Lower lobe of right lung (tissue), 2 donors: ENCODE data around the gene CENPA. TPM values are rescaled to one million over a fixed set of nuclear protein-coding genes. Genes with fewer than 3 reads are reported as not detected.

ENCODE experiments used
- ATAC-seq, 2 donors: fragments of 200-7000 bp; cut with Tn5 transposase; one replicate each; pipeline ENCODE4 v1.9.1; 2020 to 2022; ENCODE audit warnings: mild to moderate bottlenecking in 2 of 2, moderate library complexity in 2 of 2
- DNase-seq: peaks from one replicate; pipeline ENCODE4 v3.0.0-alpha.2; 2020
- H3K27ac ChIP-seq: fragments of 200-600 bp; one replicate; pipeline ENCODE4 v1.8.0; 2022
- H3K27me3 ChIP-seq: fragments of 200-600 bp; one replicate; pipeline ENCODE4 v1.8.0; 2022; ENCODE audit warnings: low read depth
- H3K36me3 ChIP-seq: fragments of 200-600 bp; one replicate; pipeline ENCODE4 v1.8.0; 2022; ENCODE audit warnings: mild to moderate bottlenecking
- H3K4me1 ChIP-seq: fragments of 200-600 bp; one replicate; pipeline ENCODE4 v1.8.0; 2022
- H3K4me3 ChIP-seq: fragments of 200-600 bp; one replicate; pipeline ENCODE4 v1.8.0; 2022; ENCODE audit warnings: mild to moderate bottlenecking
- H3K9me3 ChIP-seq: fragments of 200-600 bp; one replicate; pipeline ENCODE4 v1.8.0; 2022
- intact Hi-C: fragments of 100-400 bp; cut with DNase I; formaldehyde crosslinking; loops from one replicate; pipeline ENCODE4 v1.11.0; 2022
- total RNA-seq: library from RNA; stranded (reverse); fragmentation: NEBNext Ultra II Directional; extraction: Animal tissue kit (Norgen Biotek cat#: 25700); gene quantifications from one replicate; pipeline ENCODE4 v1.2.1, GENCODE V29; 2021
- TF ChIP-seq, protein P1 (sequence below): fragments of 200-600 bp; IDR thresholded peaks from one replicate; pipeline ENCODE4 v1.8.0; 2022; ENCODE audit warnings: antibody characterized with exemption, mild to moderate bottlenecking
- donor health status: DM: no; HTN: yes; CAD: no; lungs with severe emphysema.

CENPA gene
- total RNA-seq, 1 donor from 2014 or later: 1.7 TPM

DNA sequence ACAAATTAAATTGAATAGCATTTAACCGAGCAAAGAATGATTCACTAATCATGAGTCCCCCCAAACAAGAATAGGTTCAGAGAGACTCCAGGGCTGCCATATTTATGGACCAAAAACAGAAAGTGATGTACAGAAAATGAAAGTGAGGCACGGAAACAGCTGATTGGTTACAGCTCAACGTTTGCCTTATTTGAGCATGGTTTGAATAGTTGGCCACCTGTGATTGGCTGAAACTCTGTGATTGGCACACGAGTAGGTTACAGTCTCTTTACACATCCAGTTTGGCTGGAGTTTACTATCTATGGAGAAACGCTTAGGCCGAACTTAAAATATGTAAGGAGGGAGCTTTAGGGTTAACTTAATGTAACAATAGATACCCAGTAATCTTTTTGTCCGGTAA lies 35.1 kb downstream of the CENPA start:
- peaks cover 5% of the 10 kb centered on the region for H3K27me3 ChIP-seq
- DNase-seq (no peak), ATAC-seq (no peak)
- H3K4me1 ChIP-seq: no peaks in the 10 kb centered on the region
- H3K27ac ChIP-seq: no peak overlapping the region
- H3K4me3 ChIP-seq: no peak overlapping the region
- H3K36me3 ChIP-seq: no peaks in the 10 kb centered on the region
- H3K9me3 ChIP-seq: no peaks in the 10 kb centered on the region
- intact Hi-C loops: no loop called here
- TF ChIP-seq, protein P1, sequence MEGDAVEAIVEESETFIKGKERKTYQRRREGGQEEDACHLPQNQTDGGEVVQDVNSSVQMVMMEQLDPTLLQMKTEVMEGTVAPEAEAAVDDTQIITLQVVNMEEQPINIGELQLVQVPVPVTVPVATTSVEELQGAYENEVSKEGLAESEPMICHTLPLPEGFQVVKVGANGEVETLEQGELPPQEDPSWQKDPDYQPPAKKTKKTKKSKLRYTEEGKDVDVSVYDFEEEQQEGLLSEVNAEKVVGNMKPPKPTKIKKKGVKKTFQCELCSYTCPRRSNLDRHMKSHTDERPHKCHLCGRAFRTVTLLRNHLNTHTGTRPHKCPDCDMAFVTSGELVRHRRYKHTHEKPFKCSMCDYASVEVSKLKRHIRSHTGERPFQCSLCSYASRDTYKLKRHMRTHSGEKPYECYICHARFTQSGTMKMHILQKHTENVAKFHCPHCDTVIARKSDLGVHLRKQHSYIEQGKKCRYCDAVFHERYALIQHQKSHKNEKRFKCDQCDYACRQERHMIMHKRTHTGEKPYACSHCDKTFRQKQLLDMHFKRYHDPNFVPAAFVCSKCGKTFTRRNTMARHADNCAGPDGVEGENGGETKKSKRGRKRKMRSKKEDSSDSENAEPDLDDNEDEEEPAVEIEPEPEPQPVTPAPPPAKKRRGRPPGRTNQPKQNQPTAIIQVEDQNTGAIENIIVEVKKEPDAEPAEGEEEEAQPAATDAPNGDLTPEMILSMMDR: no peak

DNA sequence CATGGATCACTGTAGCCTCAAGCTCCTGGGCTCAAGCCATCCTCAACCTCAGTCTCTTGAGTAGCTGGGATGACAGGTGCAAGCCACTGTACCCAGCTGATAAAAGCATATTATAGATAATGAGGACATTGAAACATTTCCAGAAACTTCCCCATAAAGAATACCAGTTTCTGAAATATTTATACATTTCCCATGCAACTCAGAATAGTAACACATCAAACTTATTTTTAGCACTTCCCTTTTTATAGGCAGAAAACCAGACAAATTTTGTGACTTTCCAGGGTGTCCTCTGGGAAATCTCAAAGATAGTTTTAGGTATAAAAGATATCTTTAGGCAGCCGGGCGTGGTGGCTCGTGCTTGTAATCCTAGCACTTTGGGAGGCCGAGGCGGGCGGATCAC lies 37.0 kb downstream of the CENPA start:
- Histone ChIP-seq H3K27me3 (no peaks in the 10 kb centered on the region), H3K36me3 (no peaks in the 10 kb centered on the region), H3K4me1 (no peaks in the 10 kb centered on the region), H3K27ac (no peak overlapping the region), H3K4me3 (no peak overlapping the region), H3K9me3 (no peaks in the 10 kb centered on the region)
- DNase-seq (no peak), ATAC-seq (no peak)
- intact Hi-C loops: no loop called here
- TF ChIP-seq, protein P1: no peak

DNA sequence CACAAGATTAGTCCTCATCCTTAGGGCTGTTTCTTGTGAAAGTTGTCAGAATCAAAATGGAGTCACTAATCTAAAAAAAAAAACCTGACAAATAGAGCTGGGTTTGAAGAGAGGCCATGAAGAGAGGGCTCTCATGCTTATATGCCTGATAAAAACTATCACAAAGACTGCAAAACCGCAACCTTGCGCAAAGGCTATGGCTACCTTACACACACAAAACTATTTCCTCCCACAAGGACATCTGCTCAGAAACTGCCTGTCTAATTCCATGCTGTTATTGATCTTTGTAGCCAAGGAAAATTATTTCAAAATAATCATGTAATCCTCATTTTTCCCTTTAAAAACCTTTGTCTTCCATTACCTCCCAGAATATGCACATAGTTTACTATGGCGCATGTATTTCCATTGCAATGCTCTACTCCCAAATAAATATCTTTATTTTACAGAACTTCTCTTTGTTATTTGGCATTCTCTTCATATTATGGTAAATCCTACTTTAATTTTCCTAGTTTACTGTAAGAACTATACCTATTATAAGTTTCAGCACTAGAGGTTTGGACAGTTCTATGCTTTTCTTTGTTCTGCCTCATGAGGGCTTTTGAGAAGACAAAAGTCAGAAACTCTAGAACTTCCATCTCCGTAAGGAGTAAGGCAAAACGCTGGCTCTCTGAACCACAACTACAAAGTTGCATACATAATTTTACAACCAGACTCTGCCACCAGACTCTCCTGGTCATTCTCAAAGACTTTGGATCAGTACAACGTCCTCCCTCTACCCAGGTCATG lies 52.5 kb downstream of the CENPA start:
- H3K27ac ChIP-seq: no peak overlapping the region
- no peaks in the 10 kb centered on the region for H3K9me3 ChIP-seq
- TF ChIP-seq, protein P1: no peak
- H3K4me1 ChIP-seq: no peaks in the 10 kb centered on the region
- no peak for ATAC-seq
- intact Hi-C loops: no loop called here
- H3K27me3 ChIP-seq: peaks cover 29% of the 10 kb centered on the region
- no peak for DNase-seq
- H3K4me3 ChIP-seq: no peak overlapping the region
- no peaks in the 10 kb centered on the region for H3K36me3 ChIP-seq

DNA sequence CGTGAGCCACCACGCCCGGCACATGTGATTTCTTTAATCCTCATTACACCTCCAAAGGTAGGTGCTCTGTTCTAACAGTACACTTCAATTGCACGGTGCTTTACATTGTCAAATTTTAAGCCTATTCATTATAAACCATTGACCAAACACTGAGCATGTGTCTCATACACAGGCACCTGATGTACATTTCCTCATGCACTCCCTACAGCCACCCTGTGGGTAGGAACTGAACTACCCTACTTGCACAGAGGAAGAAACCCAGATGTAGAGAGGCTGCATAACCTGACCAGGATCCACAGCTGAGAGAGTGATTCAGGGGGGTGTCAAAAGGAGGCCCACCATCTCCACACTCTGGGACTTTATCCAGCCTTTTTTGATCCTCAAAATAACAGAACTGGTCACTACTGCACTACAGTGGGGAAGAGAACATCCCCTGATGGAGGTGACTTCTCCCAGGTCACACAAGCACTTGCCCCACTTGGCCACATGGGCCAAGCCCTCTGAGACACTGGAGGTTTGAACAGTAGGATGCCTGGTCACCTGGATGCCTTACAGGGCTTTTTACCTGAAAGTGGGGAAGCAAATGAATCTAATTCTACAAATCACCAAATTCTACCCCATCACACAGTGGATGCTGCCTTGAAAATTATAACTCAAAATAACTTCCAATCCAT lies 55.2 kb downstream of the CENPA start:
- no peaks in the 10 kb centered on the region for H3K36me3 ChIP-seq
- ATAC-seq (no peak), DNase-seq (no peak)
- no peak overlapping the region for H3K4me3 ChIP-seq
- TF ChIP-seq, protein P1: no peak
- intact Hi-C loops: loop anchor here (10.0 kb wide), 1 partner anchor 104 kb away; no protein-coding TSS in a partner anchor
- H3K9me3 ChIP-seq: no peaks in the 10 kb centered on the region
- no peaks in the 10 kb centered on the region for H3K4me1 ChIP-seq
- peaks cover 52% of the 10 kb centered on the region for H3K27me3 ChIP-seq
- no peak overlapping the region for H3K27ac ChIP-seq

DNA sequence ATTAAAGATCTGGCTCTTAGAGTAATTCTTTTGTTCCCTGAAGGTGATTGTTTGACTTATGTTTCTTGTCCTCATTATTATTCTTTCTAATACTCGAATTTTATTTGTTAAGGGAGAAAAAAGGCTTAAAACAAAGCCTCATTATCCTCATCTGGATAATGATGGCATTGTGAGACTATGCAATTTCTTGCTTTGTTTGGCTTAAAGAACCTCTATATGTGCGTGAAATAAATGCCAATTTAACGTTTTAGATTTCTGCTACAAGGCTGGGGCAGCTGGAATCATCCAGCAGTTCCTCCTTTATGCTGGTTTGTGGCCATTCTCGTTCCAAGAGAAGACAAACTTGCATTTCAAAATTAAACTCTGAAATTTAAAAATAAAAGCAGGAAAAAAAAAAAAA lies 57.2 kb downstream of the CENPA start:
- Histone ChIP-seq H3K27ac (no peak overlapping the region), H3K4me3 (no peak overlapping the region), H3K9me3 (no peaks in the 10 kb centered on the region), H3K36me3 (no peaks in the 10 kb centered on the region), H3K4me1 (peaks cover 18% of the 10 kb centered on the region), H3K27me3 (peaks cover 65% of the 10 kb centered on the region)
- TF ChIP-seq, protein P1: no peak
- ATAC-seq (no peak), DNase-seq (no peak)
- intact Hi-C loops: loop anchor here (10.0 kb wide), 1 partner anchor 102 kb away; no protein-coding TSS in a partner anchor

Other genes with a start within 250 kb of the CENPA start
- gene CIB4, start 144.7 kb upstream of the CENPA start, total RNA-seq: not detected
- gene KCNK3, start 93.3 kb upstream of the CENPA start, total RNA-seq: 26.8 TPM
- 49.3 TPM for gene SLC35F6, start 21.8 kb upstream of the CENPA start, total RNA-seq
- not detected for gene DPYSL5, start 62.1 kb downstream of the CENPA start, total RNA-seq
- 27.1 TPM for gene MAPRE3, start 184.6 kb downstream of the CENPA start, total RNA-seq
- 62.9 TPM for gene TMEM214, start 246.9 kb downstream of the CENPA start, total RNA-seq